ENCODE results near the gene AQP9.

AQP9 gene

DNA sequence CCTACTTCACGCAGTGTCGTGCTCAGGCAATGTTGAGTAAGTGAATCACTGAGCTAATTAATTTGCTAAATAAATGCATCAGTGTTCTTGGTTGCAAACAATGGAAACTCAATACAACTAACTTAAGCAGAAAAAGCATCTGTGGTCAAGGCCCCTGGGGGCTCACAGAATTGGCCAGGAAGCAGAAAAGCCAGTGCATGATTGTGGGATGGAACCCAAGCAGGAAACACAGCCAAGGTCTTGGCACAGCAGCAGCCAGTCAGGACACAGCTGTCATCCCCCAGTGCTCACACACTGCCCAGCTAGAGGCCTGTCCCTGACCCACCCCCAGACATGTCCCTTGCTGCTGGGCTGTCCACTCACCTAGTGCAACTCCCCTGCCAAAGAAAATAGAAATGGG lies 85.9 kb downstream of the AQP9 start:
- FAIRE-seq: no peak
- TF ChIP-seq, protein P1, sequence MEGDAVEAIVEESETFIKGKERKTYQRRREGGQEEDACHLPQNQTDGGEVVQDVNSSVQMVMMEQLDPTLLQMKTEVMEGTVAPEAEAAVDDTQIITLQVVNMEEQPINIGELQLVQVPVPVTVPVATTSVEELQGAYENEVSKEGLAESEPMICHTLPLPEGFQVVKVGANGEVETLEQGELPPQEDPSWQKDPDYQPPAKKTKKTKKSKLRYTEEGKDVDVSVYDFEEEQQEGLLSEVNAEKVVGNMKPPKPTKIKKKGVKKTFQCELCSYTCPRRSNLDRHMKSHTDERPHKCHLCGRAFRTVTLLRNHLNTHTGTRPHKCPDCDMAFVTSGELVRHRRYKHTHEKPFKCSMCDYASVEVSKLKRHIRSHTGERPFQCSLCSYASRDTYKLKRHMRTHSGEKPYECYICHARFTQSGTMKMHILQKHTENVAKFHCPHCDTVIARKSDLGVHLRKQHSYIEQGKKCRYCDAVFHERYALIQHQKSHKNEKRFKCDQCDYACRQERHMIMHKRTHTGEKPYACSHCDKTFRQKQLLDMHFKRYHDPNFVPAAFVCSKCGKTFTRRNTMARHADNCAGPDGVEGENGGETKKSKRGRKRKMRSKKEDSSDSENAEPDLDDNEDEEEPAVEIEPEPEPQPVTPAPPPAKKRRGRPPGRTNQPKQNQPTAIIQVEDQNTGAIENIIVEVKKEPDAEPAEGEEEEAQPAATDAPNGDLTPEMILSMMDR (IDR thresholded peaks at IDR 0.05; ENCODE audit: insufficient read depth, missing control alignments): no peak
- no peak for DNase-seq (ENCODE audit: insufficient read length, low spot score)

DNA sequence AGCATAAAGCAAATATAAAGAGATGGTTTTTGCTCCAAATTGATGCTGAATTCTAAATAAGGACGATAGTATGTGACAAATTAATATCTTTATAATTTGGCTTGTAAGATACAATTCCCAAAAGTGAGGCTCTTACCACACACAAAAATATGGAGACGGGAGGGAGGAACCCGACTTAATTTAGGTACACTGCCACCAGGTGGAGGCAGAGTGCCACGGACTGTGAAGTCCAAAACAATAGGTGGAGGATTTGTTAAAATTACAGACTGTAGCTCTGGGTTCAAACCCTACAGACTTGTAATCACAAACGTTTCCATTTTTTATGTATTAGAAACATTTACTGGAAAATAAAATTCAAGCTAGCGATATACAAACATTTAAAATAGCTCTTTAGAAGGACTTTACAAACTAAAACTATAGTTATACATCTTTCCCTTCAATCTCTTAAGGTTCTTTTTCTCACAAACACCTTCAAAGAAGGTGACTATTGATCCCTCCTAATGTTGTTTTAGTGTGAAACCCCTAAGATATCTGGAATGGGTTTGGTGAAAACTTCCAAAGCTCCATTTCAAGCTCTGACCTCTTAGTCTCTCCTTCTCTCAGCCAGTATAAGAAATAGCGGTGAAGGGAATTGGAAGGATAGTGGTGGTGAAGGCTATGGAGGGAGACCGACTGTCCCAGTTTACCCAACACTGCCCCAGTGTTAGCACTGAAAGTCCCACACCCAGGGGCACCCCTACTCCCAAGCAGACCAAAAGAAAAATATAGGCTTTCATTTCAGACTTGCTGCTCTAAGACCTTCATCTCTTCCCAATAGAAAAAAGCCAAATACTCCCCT lies 89.7 kb downstream of the AQP9 start:
- no peak for DNase-seq (ENCODE audit: insufficient read length, low spot score)
- FAIRE-seq: peak; percentile 44
- TF ChIP-seq, protein P1 (IDR thresholded peaks at IDR 0.05; ENCODE audit: insufficient read depth, missing control alignments): peak; percentile 77

DNA sequence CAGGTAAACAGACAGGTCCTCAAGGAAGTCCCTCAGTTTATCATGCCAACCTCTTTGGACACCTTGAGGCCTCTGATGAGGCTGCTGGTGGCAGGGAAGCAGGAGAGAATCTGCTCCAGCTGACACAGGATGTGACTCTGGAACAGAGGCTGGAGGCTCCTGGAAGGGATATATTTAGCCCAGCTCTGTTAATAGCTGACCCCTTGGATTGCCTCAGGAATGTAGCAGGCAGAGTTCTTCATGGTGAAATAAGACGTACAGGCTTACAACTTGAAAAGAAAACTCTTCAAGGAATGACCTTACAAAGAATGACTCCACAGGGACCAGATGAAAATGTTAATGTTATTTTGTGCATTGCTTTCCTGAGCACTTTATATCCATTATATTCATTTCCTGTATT lies 90.5 kb downstream of the AQP9 start:
- FAIRE-seq: no peak
- TF ChIP-seq, protein P1 (IDR thresholded peaks at IDR 0.05; ENCODE audit: insufficient read depth, missing control alignments): no peak

DNA sequence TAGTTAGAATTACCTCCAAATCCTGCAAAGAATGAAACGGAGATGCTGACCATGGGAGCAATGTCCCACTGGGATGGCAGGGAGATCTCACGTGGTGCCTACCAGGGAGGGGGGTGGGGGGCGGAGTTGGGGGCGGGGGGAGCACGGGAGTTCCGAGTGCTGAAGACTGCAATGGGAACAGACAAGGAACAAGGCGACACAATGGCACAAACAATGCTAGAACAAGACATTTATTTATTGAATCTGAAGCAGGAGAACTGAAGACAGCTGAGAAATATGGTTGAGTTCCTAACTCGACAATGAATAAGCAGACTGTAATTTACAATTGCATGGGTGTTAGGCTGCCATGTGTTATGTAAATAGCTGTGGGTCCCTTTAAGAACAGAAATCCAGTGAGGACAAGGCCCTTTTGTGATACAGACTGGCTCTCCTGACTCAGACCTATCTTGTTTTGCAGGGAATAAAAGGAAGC lies 91.2 kb downstream of the AQP9 start:
- TF ChIP-seq, protein P1 (IDR thresholded peaks at IDR 0.05; ENCODE audit: insufficient read depth, missing control alignments): no peak
- FAIRE-seq (no peak), DNase-seq (ENCODE audit: insufficient read length, low spot score) (no peak)

More for the DNA sequence above, 90.5 kb downstream of the AQP9 start:
- DNase-seq (ENCODE audit: insufficient read length, low spot score): no peak

DNA sequence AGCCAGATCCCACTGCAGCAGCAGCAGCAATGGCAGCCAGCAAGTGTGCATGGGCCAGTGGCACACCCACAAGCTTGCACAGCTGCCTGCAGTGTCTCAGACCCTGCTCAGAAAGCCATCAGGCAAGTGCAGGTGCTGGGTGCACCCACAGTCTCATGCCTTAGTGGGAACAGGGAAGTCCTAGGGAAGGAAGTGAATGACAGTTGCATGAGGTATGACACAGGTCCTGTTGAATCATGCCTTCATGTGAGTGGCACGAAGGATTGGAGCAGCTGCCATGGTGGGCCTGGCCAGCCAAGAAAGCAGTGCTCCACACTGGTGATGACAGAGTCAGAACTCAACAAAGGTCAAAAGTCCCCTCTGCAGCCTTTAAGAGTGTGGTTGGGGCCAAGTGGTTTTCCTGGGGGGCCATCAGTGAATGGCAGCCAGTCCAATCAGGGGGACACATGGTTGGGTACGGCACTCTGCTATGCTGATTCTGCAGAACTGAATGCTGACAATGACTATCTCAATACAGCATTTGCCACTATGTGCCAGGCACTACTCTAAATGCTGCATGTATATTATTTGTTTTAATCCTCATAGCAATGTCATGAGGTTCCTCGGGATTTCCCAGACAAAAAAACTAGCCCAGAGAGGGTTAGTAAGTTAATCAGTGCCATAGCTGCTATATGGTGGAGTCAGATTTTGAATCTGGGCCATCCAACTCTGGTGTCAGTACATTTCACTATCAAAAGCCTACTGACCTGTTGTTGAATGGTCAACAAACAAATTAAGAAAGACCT lies 94.3 kb downstream of the AQP9 start:
- FAIRE-seq: no peak
- TF ChIP-seq, protein P1 (IDR thresholded peaks at IDR 0.05; ENCODE audit: insufficient read depth, missing control alignments): no peak
- DNase-seq (ENCODE audit: insufficient read length, low spot score): no peak

DNA sequence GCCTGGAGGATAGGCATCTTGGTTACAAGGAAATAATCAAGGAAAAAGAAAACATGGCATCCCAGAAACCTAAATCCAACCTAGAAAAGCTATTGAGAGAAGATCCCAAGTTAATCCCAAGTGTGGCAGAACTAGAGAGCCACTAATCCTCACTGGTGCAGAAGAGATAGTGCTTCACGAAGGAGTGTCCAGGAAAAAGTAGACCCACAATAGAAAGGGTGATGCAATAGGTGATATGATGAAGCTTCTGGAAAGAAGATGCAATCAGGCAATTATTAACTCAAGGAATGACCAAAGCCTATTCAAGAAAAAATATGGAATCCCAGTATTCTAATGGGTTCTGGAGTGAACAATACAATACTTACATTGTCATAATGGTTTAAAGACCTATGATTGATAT lies 95.2 kb downstream of the AQP9 start:
- DNase-seq (ENCODE audit: insufficient read length, low spot score) (no peak), FAIRE-seq (no peak)
- TF ChIP-seq, protein P1 (IDR thresholded peaks at IDR 0.05; ENCODE audit: insufficient read depth, missing control alignments): no peak
